HS-5 (cell line): ENCODE measurements around the gene STXBP2.
"Not testable (repeated sequence)": the region's sequence is repeated elsewhere in the genome, so short reads cannot be mapped to it uniquely, and the experiment has no call there.

Source experiments
- DNase-seq: peaks from one replicate; pipeline ENCODE4 v3.0.0-alpha.2; 2012; ENCODE audit warnings: low read depth

STXBP2 gene

GRCh38 chr19:7635670-7636069 is 1.2 kb upstream of the STXBP2 start:
- no peak for DNase-seq

- no peak for DNase-seq
Measured at GRCh38 chr19:7636317-7636690, 606 bp upstream of the STXBP2 start.

DNA sequence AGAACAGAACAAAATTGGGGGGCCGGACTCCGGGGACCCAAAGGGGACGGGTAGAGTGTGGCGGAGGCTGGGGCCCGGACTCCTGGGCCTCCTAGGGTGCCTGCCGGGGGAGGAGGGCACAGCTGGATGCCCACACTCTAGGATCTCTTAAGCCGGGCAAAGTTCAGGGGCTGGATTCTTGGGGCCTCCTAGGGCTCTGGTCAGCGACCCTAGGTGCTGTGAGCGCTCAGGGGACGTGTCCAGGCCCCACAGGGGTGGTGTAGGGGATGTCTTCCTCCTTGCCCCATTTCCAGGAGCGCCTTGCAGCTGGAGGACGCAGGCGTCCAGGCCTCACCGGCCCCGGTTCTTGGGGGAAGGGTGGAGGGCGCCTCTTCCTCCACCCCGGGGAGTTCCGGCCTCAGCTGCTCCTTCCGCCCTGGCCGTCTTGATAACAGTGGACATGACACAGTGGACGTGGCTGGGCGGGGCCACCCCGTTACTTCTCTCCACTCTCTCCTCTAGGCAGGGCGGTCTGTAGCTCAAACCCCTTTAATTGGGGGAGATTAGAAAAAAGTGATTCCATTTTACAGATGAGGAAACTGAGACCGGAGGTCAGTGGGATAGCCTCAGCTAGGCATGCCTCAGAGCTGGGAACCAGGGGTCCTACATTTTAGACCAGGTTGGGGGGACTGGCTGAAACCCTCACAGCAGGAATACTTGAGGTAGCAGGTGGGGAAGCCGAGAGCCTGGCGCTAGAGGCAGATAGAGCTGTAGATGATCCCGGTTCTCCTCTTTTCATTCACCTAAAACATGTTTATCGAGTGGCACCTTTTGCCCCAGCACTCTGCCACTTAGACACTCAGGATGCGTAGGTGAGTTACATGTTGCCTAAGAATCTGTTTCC is 705 bp downstream of the STXBP2 start:
- DNase-seq, result no peak

- no peak for DNase-seq
Measured at GRCh38 chr19:7638802-7639465, 2.0 kb downstream of the STXBP2 start.

GRCh38 chr19:7639863-7640348 is 3.0 kb downstream of the STXBP2 start:
- no peak for DNase-seq

DNA sequence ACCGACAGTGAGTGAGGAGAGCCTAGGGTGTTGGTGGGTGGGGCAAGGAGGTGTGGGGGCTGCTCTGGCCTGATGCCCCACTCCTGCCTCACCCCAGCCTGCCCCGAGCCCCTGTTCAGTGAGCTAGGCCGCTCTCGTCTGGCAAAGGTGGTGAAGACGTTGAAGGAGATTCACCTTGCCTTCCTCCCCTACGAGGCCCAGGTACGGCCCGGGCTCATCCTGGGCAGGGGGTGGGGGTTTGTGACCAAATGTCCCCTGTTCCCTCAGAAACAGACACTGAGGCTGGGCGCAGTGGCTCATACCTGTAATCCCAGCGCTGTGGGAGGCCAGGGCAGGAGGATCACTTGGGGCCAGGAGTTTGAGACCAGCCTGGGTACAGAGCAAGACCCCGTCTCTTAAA is 3.9 kb downstream of the STXBP2 start:
- no peak for DNase-seq

GRCh38 chr19:7641290-7642276 is 4.7 kb downstream of the STXBP2 start:
- no peak for DNase-seq

DNA sequence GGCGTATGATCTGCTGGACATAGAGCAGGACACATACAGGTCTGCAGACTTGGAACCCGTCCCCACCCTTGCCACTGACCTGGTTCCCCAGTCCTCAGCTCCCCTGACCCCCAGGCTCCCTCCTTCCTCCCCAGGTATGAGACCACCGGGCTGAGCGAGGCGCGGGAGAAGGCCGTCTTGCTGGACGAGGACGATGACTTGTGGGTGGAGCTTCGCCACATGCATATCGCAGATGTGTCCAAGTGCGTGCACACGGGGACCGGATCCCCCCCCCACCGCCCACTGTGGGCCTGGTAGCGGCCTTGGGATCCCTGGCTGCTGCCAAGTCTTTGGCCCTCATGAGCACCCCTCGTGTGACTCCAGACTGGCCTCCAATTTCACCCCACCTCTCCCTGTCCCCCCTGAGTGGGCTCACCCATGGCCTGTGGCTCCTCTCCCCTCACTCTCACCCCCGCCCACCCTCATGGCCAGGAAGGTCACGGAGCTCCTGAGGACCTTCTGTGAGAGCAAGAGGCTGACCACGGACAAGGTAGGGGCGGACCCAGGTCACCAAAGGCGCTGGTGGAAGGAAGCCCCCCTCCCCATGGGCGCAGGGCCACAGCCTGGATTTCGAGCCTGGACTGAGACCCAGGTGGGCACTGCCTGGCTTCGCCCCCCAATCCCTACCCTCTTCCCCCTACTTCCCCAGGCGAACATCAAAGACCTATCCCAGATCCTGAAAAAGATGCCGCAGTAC is 5.6 kb downstream of the STXBP2 start:
- DNase-seq, result no peak

GRCh38 chr19:7643031-7643415 is 6.1 kb downstream of the STXBP2 start:
- no peak for DNase-seq

DNA sequence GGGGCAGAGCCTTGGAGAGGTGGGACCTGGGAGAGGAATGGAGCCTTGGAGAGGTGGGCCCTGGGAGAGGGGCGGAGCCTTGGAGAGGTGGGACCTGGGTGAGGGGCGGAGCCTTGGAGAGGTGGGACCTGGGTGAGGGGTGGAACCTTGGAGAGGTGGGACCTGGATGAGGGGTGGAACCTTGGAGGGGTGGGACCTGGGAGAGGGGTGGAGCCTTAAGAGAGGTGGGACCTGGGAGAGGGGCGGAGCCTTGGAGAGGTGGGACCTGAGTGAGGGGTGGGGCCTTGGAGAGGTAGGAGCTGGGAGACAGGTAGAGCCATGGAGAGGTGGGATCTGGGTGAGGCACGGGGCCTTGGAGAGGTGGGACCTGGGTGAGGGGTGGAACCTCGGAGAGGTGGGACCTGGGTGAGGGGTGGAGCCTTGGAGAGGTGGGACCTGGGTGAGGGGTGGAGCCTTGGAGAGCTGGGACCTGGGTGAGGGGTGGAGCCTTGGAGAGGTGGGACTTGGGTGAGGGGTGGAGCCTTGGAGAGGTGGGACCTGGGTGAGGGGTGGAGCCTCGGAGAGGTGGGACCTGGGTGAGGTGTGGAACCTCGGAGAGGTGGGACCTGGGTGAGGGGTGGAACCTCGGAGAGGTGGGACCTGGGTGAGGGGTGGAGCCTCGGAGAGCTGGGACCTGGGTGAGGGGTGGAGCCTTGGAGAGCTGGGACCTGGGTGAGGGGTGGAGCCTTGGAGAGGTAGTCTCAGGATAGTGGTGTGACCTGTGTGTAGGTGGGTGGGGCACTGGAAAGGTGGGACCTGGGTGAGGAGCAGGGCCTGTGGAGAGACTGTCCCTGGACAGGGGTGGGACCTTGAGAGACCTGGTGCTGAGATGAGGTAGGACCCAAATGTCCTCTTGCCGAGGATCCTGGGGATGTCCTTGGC is 7.0 kb downstream of the STXBP2 start:
- not testable (repeated sequence) for DNase-seq

- DNase-seq, result no peak
Measured at GRCh38 chr19:7644550-7644877, 7.6 kb downstream of the STXBP2 start.

DNA sequence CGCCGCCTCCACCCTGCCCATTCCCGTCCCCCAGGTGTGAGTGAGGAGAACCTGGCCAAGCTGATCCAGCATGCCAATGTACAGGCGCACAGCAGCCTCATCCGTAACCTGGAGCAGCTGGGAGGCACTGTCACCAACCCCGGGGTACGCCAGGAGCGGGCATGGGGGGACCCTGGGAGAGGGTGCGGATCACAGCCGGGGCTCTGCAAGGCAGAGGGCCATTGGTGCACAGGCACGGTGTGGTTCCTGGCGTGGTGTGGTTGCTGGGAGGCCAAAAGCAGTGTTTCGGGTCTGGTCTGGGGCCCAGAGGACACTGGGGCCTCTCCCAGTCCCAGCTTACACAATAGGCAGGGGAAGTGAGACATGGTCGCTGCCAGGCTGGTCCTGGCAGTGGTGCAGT is 8.3 kb downstream of the STXBP2 start:
- DNase-seq, result no peak

- DNase-seq, result no peak
Measured at GRCh38 chr19:7645656-7646425, 8.9 kb downstream of the STXBP2 start.

DNA sequence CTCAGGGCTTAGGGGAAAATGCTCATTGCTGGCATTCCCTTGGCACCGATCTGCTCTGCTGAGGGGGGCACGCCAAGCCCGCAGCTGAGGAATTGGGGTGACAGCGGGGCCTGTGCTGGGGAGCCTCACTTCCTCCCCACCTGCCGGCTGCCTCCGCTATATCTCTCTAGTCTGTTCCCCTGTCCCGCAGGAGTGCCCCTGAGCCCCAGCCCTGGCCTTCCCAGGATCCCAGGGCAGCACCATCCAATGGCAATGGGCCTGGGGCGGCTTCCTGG is 9.5 kb downstream of the STXBP2 start:
- no peak for DNase-seq

GRCh38 chr19:7647156-7647555 is 10.2 kb downstream of the STXBP2 start:
- no peak for DNase-seq

DNA sequence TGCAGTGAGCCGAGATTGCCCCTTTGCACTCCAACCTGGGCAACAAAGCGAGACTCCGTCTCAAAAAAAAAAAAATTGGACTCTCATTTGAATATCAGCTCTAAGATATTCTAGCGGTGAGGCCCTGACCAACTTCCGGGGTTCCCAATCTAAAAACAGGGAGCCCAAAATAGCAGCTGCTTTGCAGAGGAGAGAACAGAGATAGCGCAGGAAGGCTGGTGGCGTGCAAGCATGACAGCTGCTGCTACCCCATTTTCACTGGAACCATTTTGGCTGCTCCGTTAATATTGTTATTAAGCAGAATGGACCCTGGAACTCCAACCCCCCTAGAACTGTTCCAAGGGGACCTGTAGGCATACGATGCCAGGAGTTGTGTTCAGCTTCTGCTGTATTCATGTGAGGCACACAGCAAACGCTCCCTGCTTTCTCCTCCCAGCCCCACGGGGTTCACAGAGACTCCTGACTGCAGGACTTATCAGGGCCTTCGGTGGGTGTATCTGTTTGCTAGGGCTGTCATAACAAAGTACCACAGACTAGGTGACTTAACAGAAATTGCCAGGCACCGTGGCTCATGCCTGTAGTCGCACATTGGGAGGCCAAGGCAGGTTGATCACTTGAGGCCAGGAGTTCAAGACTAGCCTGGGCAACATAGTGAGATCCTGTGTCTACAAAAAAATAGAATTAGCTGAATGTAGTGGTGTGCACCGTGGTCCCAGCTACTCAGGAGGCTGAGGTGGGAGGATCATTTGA is 11.5 kb downstream of the STXBP2 start:
- no peak for DNase-seq

DNA sequence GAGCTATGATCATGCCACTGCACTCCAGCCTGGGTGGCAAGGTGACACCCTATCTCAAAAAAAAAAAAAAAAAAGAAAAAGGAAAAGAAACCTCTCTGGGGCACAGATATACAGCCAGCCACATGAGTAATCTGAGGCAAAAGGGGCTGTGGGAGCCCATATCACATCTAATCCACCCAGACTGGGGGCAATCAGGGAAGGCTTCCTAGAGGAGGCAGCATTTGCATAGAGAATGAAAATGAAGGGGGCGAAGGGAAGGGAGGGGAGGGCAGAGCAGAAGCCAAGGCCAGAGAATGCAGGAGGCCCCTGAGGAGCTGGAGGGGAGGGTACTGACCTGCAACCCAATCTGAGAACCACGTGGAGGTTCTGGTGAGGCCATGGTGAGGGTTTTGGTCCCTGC is 13.2 kb downstream of the STXBP2 start:
- DNase-seq, result no peak

GRCh38 chr19:7652061-7652641 is 15.2 kb downstream of the STXBP2 start:
- DNase-seq, result peak; percentile 41

DNA sequence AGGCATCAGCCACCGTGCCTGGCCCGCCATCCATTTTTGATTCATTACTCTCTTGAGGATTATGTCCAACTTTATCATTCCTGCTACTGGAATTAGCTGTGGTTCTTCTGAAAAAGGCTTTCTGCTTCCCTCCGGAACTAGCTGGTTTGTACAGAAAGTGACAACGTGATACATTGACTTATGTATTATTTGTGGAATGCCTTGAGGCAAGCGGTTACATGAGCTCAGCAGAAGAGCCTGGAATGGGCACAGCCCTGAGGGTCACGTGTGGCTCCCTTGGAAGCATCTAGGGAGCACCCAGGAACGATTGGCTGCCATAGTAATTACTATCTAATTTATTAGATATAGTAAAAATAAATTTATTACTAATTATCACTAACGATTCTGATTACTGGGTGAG is 17.5 kb downstream of the STXBP2 start:
- DNase-seq, result no peak
